ENCODE results near the gene EML6. TPM values are rescaled to one million over a fixed set of nuclear protein-coding genes. Genes with fewer than 3 reads are reported as not detected.
"Not testable (repeated sequence)": the region's sequence is repeated elsewhere in the genome, so short reads cannot be mapped to it uniquely, and the experiment has no call there.

The EML6 gene
- total RNA-seq, 2 donors from 2014 or later, result 1.0 to 1.1 TPM

DNA sequence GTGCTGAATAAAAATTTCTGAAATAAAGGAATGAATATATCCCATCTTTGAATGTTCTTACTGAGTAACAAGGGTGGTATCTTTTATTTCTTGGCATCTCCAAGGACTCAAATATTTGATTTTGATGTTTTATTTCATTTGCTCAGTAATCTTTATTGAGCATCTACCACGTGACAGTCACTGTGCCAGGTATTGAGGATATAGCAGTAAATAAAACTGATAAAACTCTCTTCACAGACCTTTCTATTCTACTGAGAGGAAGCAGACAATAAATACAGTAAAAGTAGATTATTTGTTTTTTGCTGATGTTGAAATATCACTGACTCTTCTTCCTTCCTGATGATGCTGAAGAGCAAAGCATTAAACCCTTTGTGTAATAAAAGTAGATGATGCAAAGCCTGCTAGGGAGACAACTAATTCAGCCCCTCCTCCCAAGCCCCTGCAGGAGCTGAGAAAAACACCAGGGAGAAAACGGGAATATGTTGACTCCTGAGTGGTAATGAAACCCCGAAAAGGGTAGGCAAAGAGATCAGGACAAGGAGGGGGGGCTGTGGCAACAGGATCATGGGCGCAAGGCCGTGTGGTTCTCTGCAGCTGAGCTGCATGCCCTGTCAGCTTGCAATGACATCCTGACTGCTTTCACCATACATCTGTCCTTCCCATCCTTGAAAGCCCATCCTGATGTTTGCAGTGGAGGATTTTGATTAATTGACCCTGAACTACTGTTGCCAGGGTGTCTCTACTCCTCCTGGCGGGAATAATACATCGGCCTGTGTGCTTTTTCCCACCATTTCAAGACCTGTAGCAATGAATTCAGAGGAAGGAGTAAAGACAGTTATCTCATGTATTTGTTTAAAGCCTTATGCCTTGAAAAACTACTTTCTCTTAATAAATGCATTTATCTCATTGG, 117.4 kb downstream of the EML6 start:
- Mint-ChIP-seq H3K27ac (no peak overlapping the region), H3K27me3 (no peaks in the 10 kb centered on the region), H3K9me3 (no peaks in the 10 kb centered on the region), H3K36me3 (no peaks in the 10 kb centered on the region), H3K4me3 (no peak overlapping the region), H3K4me1 (ENCODE audit: low read depth in 2 of 2) (peaks cover 0 to 5% of the 10 kb centered on the region in 2 donors)
- no peak for ATAC-seq
- DNase-seq (ENCODE audit: low spot score), result no peak

DNA sequence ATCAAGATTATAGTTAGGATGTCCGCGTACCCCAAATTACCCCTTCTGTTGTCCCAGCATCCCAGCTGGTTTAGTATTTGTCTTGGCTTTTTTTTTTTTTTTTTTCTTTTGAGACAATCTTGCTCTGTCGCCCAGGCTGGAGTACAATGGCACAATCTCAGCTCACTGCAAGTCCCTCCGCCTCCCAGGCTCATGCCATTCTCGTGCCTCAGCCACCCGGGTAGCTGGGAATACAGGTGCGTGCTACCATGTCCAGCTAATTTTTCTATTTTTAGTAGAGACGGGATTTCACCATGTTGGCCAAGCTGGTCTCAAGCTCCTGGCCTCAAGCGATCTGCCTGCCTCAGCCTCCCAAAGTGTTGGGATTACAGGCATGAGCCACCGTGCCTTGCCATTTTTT, 118.0 kb downstream of the EML6 start:
- not testable (repeated sequence) for DNase-seq (ENCODE audit: low spot score); H3K36me3 Mint-ChIP-seq; H3K27ac Mint-ChIP-seq; H3K9me3 Mint-ChIP-seq; H3K27me3 Mint-ChIP-seq; H3K4me1 Mint-ChIP-seq (ENCODE audit: low read depth in 2 of 2); ATAC-seq; H3K4me3 Mint-ChIP-seq

DNA sequence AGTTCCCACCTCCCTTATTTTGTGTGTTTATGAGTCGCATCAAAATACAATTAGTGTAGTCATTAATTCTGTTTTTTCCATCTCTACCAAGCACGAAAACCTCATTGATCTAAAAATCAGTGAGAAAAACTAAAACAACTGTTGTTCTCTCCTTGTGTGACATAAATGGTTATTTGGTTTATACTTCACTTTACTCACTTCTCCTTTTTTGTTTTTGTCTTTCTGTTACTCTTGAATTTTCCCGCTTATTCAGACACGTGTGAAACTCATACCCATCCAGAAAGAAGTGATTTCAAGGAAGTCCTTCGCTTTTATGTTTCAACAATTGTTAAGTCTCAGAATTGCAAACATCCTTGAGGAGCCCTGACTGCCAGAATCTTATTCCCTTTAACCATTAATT, 121.6 kb downstream of the EML6 start:
- Mint-ChIP-seq H3K27me3 (no peaks in the 10 kb centered on the region), H3K4me1 (ENCODE audit: low read depth in 2 of 2) (peaks cover 1 to 2% of the 10 kb centered on the region in 2 donors), H3K4me3 (no peak overlapping the region), H3K9me3 (no peaks in the 10 kb centered on the region), H3K36me3 (no peaks in the 10 kb centered on the region), H3K27ac (no peak overlapping the region)
- DNase-seq (ENCODE audit: low spot score) (no peak), ATAC-seq (no peak)

DNA sequence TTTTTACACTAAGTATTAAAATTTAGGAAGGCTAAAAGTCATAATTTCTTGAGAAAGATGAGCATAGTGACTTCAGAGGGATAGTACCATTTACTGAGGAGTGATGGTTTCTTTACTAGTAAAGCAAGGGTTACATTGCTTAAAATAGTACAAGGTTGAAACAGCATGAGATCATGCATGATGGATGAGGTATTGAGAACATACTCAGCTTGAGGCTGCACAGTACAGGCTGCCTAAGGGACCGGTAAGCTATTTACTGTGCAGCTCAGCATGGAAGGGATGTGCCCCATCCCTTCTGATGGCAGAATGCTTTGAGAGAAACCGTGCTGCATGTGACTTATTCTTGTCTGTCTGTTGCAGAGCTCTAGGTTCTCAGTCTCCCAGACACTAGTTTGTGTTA, 122.1 kb downstream of the EML6 start:
- Mint-ChIP-seq H3K36me3 (no peaks in the 10 kb centered on the region), H3K9me3 (no peaks in the 10 kb centered on the region), H3K4me1 (ENCODE audit: low read depth in 2 of 2) (peaks cover 6% of the 10 kb centered on the region in 2 donors), H3K4me3 (no peak overlapping the region), H3K27ac (no peak overlapping the region), H3K27me3 (no peaks in the 10 kb centered on the region)
- DNase-seq (ENCODE audit: low spot score), result no peak
- no peak for ATAC-seq

DNA sequence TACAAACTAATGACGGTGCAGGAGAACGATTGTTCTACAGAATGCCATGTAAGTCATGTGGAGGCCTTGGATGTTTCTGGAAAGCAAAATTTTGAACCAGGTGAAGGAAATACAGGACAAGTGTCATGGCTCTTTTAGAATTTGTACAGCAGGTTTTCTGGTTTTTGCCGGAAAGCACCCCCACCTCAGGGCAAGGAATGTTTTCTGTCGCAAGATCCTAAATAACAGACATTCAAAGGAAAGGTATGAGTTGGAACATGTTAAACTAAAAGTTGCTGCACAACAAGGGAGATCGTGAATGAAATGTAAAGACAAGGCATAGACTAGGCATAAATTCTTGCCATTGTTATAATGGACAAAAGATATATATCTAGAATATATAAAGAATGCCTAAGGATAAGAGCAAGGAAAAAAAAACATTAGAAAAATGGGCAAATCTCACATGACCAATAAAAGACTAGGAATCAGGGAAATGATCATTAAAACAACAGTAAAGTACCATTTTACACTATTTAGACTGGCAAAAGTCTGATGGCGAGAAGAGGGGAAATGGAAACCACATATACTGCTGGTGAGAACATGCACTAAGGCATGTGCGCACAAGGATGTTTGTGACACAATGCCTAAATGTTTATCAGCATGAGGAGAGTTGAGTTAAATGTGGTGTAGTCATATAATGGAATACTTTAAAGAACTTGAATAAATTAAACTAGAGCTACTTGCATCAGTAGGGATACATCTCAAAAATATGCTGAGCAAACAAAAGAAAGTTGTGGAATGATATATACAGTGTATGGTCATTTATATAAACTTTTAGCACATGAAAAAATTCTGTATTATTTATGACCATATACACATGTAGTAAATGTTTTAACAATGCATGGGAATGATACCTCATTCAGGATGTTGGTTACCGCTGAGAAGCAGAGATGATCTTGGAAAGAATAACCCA, 127.0 kb downstream of the EML6 start:
- no peak overlapping the region for H3K4me3 Mint-ChIP-seq
- no peaks in the 10 kb centered on the region for H3K9me3 Mint-ChIP-seq
- peaks cover 7 to 8% of the 10 kb centered on the region in 2 donors for H3K4me1 Mint-ChIP-seq (ENCODE audit: low read depth in 2 of 2)
- ATAC-seq (no peak), DNase-seq (ENCODE audit: low spot score) (no peak)
- H3K27ac Mint-ChIP-seq, result no peak overlapping the region
- no peaks in the 10 kb centered on the region for H3K36me3 Mint-ChIP-seq
- no peaks in the 10 kb centered on the region for H3K27me3 Mint-ChIP-seq

GRCh38 chr2:54853616-54854310, 130.3 kb downstream of the EML6 start:
- Mint-ChIP-seq H3K4me3 (no peak overlapping the region), H3K4me1 (ENCODE audit: low read depth in 2 of 2) (peaks cover 7 to 8% of the 10 kb centered on the region in 2 donors), H3K9me3 (no peaks in the 10 kb centered on the region), H3K36me3 (no peaks in the 10 kb centered on the region), H3K27me3 (no peaks in the 10 kb centered on the region), H3K27ac (no peak overlapping the region)
- DNase-seq (ENCODE audit: low spot score) (no peak), ATAC-seq (no peak)

DNA sequence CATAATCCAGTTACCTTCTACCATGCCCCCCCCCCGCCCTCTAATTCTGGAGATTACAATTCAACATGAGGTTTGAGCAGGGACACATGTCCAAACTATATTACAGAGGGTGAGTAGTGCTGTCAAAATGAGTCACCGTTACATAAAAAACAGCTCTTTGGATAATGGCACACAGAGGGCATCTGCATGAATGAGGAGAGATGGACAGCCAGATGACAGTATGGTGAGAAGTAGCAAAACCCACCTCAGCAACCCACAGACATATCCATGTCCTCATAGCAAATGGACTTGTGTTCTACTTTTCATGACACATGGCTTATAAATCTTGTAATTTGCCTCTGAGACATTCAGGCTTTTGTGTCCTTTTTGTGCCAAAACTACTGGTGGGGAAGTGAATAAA, 132.0 kb downstream of the EML6 start:
- H3K4me3 Mint-ChIP-seq, result no peak overlapping the region
- ATAC-seq, result no peak

DNA sequence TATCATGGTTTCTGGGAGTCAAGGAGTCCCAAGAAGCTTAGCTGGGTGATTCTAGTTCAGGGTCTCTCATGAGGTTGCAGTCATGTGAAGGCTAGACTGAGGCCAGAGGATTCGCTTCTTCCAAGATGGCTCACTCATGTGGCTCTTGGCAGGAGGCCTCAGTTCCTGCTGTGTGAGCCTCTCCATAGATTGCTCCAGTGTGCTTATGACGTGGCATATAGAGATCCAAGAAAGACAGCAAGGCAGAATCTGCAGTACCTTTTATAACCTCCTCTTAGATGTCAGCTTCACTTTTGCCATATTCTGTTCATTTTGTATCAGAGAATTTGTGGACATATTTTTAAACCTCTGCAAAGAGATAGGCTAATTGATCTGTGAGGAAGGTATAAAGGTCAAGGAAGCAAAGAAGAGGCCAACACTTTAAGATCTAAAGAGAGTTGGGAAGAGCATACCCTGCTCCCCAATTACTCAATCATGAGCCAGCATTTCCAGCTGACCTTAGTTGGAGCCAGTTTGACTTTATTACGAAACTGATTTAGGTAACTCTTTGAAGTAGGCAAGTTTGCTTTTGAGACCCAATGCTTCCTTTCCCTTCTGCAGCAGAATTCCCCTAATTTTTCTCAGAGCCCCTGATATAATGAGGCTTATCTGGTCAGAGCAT, 134.7 kb downstream of the EML6 start:
- ATAC-seq (no peak), DNase-seq (ENCODE audit: low spot score) (no peak)
- Mint-ChIP-seq H3K27me3 (no peaks in the 10 kb centered on the region), H3K9me3 (no peaks in the 10 kb centered on the region), H3K27ac (no peak overlapping the region), H3K4me1 (ENCODE audit: low read depth in 2 of 2) (no peaks in the 10 kb centered on the region), H3K4me3 (no peak overlapping the region), H3K36me3 (no peaks in the 10 kb centered on the region)

More for the DNA sequence above, 132.0 kb downstream of the EML6 start:
- DNase-seq (ENCODE audit: low spot score), result no peak
- peaks cover 2 to 3% of the 10 kb centered on the region in 2 donors for H3K4me1 Mint-ChIP-seq (ENCODE audit: low read depth in 2 of 2)
- no peaks in the 10 kb centered on the region for H3K27me3 Mint-ChIP-seq
- H3K9me3 Mint-ChIP-seq, result no peaks in the 10 kb centered on the region
- H3K36me3 Mint-ChIP-seq, result no peaks in the 10 kb centered on the region
- no peak overlapping the region for H3K27ac Mint-ChIP-seq

- Mint-ChIP-seq H3K9me3 (no peaks in the 10 kb centered on the region), H3K27ac (no peak overlapping the region), H3K27me3 (no peaks in the 10 kb centered on the region), H3K4me1 (ENCODE audit: low read depth in 2 of 2) (no peaks in the 10 kb centered on the region), H3K36me3 (no peaks in the 10 kb centered on the region), H3K4me3 (no peak overlapping the region)
- no peak for DNase-seq (ENCODE audit: low spot score)
- no peak for ATAC-seq
Observed at GRCh38 chr2:54859416-54859815, 136.0 kb downstream of the EML6 start.

DNA sequence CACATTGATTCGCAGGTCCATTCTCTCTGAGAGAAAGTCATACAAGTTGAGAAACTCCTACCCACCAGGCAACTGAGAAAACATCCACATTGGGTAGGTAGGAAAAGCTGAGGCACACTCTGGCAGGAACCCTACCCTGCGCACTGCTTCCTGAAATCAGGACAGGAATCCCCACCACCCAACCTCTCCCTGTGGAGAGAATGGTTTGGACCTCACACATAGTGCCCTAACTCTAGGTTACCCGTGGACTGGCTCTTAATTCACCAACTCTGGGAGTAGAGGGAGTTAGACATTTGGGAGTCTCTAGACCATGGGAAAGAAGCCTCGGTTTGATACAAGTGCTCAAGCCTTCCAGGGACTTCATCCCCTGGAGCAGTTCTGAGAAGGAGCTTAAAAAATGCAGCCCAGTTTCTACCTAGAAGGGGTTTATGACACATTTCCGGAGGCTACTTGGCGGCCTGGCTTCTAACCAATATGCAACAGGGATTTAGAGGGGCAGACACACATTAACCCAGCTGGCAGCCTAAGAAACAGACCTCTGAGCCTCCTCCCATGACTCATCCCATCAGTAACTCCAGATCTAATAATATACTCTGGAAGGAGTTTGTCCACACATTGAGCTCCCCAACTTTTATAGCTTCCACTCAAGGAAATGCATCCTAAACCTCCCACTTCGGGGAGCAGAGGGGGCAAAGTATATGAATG, 136.7 kb downstream of the EML6 start:
- no peaks in the 10 kb centered on the region for H3K4me1 Mint-ChIP-seq (ENCODE audit: low read depth in 2 of 2)
- no peak overlapping the region for H3K4me3 Mint-ChIP-seq
- no peaks in the 10 kb centered on the region for H3K36me3 Mint-ChIP-seq
- H3K27me3 Mint-ChIP-seq, result no peaks in the 10 kb centered on the region
- H3K27ac Mint-ChIP-seq, result no peak overlapping the region
- DNase-seq (ENCODE audit: low spot score) (no peak), ATAC-seq (no peak)
- H3K9me3 Mint-ChIP-seq, result no peaks in the 10 kb centered on the region

- ATAC-seq (no peak), DNase-seq (ENCODE audit: low spot score) (no peak)
- H3K27ac Mint-ChIP-seq, result no peak overlapping the region
- H3K27me3 Mint-ChIP-seq, result no peaks in the 10 kb centered on the region
- no peaks in the 10 kb centered on the region for H3K9me3 Mint-ChIP-seq
- H3K4me3 Mint-ChIP-seq, result no peak overlapping the region
- H3K36me3 Mint-ChIP-seq, result no peaks in the 10 kb centered on the region
- H3K4me1 Mint-ChIP-seq (ENCODE audit: low read depth in 2 of 2), result peaks cover 4 to 6% of the 10 kb centered on the region in 2 donors
Observed at GRCh38 chr2:54862229-54862628, 138.8 kb downstream of the EML6 start.

DNA sequence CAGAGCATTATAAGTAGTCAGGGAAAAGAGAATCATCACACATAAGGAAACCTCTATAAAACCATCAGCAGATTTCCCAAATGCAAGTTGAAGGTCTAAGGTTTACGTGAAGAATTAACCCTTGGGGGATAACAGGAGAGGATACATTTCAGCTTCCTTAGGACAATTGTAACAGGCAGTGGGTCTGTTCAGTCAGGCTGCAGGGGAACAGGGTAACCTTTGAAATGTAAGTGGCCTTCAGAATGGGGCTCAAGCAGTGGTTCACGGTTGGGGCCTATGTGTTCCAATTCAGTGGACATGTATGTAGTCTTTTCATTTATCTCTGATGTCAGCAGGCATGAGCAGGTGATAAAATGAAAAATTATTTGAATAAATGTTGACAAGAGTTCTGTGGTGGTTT, 139.3 kb downstream of the EML6 start:
- Mint-ChIP-seq H3K27ac (no peak overlapping the region), H3K4me1 (ENCODE audit: low read depth in 2 of 2) (peaks cover 4 to 7% of the 10 kb centered on the region in 2 donors), H3K36me3 (no peaks in the 10 kb centered on the region), H3K9me3 (no peaks in the 10 kb centered on the region), H3K27me3 (no peaks in the 10 kb centered on the region), H3K4me3 (no peak overlapping the region)
- ATAC-seq (no peak), DNase-seq (ENCODE audit: low spot score) (no peak)

- peaks cover 4 to 7% of the 10 kb centered on the region in 2 donors for H3K4me1 Mint-ChIP-seq (ENCODE audit: low read depth in 2 of 2)
- DNase-seq (ENCODE audit: low spot score) (no peak), ATAC-seq (no peak)
- no peaks in the 10 kb centered on the region for H3K36me3 Mint-ChIP-seq
- no peak overlapping the region for H3K4me3 Mint-ChIP-seq
- no peaks in the 10 kb centered on the region for H3K27me3 Mint-ChIP-seq
- H3K9me3 Mint-ChIP-seq, result no peaks in the 10 kb centered on the region
- no peak overlapping the region for H3K27ac Mint-ChIP-seq
Observed at GRCh38 chr2:54863660-54864059, 140.2 kb downstream of the EML6 start.

Data from natural killer cell treated with Interleukin-12 subunit alpha and Interleukin-12 subunit beta and Interleukin-15 and Interleukin-18, amount 100 ng/mL, for 72 hours (primary cell).